ENCODE results near the gene NEU4.

DNA sequence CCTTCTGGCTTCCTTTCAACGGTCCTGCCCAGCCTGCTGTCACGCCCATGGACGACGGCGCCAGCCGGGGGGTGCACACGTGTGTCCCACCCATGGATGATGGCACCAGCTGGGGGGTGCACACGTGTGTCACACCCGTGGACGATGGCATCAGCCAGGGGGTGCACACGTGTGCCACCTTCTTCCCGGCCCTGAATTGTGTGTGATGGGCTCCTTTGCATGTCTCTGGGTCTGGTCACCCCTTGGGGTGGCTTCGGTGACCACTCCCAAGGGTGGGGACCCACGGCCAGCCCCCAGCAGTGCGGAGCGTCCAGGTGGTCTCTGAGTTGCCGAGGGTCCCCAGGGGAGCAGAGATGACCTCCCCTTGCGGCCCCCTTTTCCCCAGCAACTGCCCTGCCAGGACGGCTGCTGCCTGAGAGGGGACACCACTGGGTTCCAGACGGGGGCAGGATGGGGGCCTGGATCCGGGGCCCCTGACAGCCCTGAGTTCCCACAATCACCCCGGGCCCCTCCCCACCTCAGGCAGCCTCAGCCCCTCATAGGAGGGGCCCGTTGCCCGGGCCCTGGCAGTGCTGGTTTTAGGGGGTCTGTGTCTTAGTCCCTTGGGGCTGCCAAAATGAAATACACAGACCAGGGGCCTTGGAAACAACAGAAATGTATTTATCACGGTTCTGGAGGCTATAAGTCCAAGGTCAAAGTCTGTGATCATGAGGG lies 9.4 kb downstream of the NEU4 start:
- no peak for TF ChIP-seq POLR2A (IDR thresholded peaks at IDR 0.05; ENCODE audit: low read depth, low read length)
- TF ChIP-seq CTCF (conservative IDR thresholded peaks at IDR 0.05; ENCODE audit: low read depth, low read length): no peak
- TF ChIP-seq RCOR1 (IDR thresholded peaks at IDR 0.05; ENCODE audit: insufficient replicate concordance, low read length): no peak
- no peak for TF ChIP-seq RAD21 (IDR thresholded peaks at IDR 0.05; ENCODE audit: low read length)
- TF ChIP-seq SMC3 (IDR thresholded peaks at IDR 0.05; ENCODE audit: low read depth, low read length): no peak
